Adrenal gland (tissue), 5 donors: ENCODE measurements around the gene NXPH3.

ENCODE experiments used
- POLR2A ChIP-seq, 2 donors: fragments of 450-650 bp; IDR thresholded peaks; one replicate each; pipeline ENCODE4 v1.6.1; 2017; ENCODE audit warnings: antibody characterized with exemption in 2 of 2, mild to moderate bottlenecking in 2 of 2, moderate library complexity in 1 of 2
- TF ChIP-seq, protein P1 (sequence below), 6 experiments: fragments of 450-650 bp in 4 of 6; fragments of 200-600 bp in 2 of 6; sonication (generic) in 1 of 6; IDR thresholded peaks; 1 replicate in 5 of 6; 2 replicates in 1 of 6; pipeline versions ENCODE4 v1.5.1 to v1.8.0; 2016 to 2021; ENCODE audit warnings: antibody characterized with exemption in 6 of 6, mild to moderate bottlenecking in 2 of 6, moderate library complexity in 1 of 6
- donor health status: DM: no; HTN: no; CAD: no.

- TF ChIP-seq, protein P1, sequence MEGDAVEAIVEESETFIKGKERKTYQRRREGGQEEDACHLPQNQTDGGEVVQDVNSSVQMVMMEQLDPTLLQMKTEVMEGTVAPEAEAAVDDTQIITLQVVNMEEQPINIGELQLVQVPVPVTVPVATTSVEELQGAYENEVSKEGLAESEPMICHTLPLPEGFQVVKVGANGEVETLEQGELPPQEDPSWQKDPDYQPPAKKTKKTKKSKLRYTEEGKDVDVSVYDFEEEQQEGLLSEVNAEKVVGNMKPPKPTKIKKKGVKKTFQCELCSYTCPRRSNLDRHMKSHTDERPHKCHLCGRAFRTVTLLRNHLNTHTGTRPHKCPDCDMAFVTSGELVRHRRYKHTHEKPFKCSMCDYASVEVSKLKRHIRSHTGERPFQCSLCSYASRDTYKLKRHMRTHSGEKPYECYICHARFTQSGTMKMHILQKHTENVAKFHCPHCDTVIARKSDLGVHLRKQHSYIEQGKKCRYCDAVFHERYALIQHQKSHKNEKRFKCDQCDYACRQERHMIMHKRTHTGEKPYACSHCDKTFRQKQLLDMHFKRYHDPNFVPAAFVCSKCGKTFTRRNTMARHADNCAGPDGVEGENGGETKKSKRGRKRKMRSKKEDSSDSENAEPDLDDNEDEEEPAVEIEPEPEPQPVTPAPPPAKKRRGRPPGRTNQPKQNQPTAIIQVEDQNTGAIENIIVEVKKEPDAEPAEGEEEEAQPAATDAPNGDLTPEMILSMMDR (IDR thresholded peaks at IDR 0.05) = no peak
- no peak for TF ChIP-seq POLR2A (IDR thresholded peaks at IDR 0.05)
These were observed 5.4 kb downstream of the NXPH3 start for GRCh38 chr17:49580981-49581647.
